LNCaP clone FGC (cell line): ENCODE measurements around the gene AIFM3.

Source experiments
- DNase-seq: peaks from one replicate; pipeline ENCODE4 v3.0.0-alpha.2; 2011; ENCODE audit warnings: low read depth
- H3K4me3 ChIP-seq: 2 replicates; pipeline ENCODE4 v1.5.1; 2011; ENCODE audit warnings: mild to moderate bottlenecking, low read depth, low read length, control low read depth
- TF ChIP-seq, protein P1 (sequence below): IDR thresholded peaks from 2 replicates; pipeline ENCODE4 v1.5.1; 2012; ENCODE audit warnings: mild to moderate bottlenecking; ENCODE audit not compliant: control insufficient read depth, insufficient read depth; ENCODE audit errors: extremely low read depth

AIFM3 gene

DNA sequence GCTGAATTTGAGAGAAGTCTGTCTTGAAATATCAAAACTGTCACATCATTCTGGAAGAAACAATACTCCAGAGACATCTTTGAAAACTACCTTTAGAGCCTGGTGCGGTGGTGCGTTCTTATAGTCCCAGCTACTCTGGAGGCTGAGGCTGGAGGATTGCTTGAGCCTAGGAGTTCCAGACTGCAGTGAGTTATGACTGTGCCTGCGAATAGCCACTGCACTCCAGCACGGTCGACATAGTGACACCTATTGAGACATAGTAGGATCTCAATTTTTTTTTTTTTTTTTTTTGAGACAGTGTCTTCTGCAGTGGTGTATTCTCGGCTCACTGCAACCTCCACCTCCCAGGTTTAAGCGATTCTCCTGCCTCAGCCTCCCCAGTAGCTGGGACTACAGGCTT lies 11.5 kb upstream of the AIFM3 start:
- H3K4me3 ChIP-seq, result no peak overlapping the region
- TF ChIP-seq, protein P1, sequence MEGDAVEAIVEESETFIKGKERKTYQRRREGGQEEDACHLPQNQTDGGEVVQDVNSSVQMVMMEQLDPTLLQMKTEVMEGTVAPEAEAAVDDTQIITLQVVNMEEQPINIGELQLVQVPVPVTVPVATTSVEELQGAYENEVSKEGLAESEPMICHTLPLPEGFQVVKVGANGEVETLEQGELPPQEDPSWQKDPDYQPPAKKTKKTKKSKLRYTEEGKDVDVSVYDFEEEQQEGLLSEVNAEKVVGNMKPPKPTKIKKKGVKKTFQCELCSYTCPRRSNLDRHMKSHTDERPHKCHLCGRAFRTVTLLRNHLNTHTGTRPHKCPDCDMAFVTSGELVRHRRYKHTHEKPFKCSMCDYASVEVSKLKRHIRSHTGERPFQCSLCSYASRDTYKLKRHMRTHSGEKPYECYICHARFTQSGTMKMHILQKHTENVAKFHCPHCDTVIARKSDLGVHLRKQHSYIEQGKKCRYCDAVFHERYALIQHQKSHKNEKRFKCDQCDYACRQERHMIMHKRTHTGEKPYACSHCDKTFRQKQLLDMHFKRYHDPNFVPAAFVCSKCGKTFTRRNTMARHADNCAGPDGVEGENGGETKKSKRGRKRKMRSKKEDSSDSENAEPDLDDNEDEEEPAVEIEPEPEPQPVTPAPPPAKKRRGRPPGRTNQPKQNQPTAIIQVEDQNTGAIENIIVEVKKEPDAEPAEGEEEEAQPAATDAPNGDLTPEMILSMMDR, result no peak
- no peak for DNase-seq

DNA sequence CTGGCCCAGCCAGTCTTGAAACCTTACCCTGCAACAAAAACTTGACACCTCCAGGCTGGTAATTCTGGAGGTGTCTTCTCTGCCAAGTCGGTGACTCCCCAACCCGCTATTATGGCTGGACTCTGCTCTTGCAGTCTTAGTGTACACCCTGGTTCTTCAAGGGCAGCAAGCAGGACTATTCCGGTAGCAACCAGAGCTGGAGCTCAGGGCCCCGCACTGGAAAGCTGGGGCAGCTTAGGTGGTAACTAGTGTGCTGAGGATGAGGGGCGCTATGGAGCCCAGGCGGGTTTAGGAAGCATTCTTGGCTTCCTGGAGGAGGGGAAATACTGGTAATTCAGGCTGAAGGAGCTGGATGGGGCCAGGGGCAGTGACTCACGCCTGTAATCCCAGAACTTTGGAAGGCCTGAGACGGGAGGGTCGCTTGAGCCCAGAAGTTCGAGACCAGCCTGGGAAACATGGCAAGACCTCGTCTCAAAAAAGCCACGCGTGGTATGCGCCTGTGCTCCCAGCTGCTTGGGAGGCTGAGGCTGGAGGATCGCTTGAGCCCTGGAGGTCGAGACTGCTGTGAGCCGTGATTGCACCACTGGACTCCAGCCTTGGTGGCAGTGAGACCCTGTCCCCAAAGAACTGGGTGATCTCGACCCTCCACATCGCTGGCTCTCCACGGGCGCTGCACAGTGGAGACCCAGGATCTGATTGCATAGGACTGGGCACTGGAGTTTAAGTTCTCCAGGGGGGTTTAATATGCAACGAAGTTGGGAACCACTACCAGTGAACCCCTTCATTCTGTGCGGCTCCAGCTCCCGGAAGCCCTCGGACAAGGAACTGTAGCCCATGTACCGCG lies 10.6 kb upstream of the AIFM3 start:
- no peak overlapping the region for H3K4me3 ChIP-seq
- no peak for DNase-seq
- TF ChIP-seq, protein P1, result no peak

DNA sequence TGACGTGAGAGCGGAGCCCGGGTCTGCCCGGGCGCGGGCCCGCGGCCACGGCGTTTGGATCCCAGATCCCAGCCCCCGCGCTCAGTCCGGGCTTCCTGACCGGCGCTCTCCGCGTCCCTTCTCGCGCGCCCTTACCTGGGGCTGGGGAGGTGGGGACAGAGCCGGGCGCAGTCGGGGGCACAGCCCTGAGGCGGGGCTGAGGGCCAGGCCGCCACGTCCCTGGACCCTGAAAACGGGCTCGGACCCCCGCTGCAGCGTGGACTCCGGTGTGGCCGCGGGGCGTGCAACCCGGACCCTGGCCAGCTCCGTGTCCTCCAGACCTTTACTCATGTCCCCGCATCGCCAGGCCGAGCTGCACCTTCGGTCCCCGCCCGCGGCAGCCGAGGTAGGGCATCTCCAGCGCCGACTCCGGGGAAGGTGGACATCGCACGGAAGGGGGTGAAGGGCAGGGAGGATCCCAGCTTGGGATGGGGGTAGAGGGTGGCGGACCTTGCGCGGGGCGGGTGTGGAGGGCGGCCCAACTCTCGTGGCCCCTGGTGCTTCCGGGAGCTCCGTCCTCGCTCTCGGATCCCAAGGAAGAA lies 9.9 kb upstream of the AIFM3 start:
- DNase-seq, result no peak
- TF ChIP-seq, protein P1, result no peak
- H3K4me3 ChIP-seq, result no peak overlapping the region

DNA sequence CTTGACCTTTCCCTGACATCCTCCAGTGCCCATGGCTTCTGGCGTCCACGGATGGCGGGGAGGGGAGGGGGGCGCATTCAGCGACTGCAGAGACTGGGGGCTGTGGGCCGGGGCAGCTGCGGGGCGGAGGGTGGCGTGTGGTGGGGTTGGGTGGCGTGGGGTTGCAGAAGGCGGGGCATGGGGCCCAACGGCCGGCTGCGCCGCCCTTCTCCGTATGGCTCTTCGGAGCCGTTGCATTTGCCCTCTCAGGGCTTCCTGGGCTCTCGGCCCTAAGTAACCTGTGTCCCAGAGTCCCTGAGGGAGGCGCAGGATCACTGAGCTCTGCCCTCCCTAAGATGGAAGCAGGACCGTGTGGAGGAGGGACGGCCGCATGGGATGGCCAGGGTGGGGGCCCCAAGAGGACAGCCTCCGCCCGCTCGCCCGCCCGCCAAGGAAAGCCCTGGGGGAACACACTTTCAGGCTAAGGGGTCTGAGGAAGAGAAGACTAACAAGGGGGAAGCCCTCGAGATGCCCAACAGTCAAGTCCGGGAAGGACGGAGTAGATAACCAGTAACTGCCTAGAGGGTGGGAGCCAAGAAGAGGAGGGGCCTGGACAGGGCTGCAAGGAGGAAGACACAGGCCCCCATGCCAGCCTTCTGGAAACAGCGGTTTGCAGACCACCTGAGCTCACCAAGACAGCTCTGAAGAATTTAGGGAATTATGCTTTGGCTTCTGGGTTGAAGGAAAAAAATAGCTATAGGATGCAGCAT lies 9.2 kb upstream of the AIFM3 start:
- TF ChIP-seq, protein P1, result no peak
- H3K4me3 ChIP-seq, result no peak overlapping the region
- DNase-seq, result no peak

DNA sequence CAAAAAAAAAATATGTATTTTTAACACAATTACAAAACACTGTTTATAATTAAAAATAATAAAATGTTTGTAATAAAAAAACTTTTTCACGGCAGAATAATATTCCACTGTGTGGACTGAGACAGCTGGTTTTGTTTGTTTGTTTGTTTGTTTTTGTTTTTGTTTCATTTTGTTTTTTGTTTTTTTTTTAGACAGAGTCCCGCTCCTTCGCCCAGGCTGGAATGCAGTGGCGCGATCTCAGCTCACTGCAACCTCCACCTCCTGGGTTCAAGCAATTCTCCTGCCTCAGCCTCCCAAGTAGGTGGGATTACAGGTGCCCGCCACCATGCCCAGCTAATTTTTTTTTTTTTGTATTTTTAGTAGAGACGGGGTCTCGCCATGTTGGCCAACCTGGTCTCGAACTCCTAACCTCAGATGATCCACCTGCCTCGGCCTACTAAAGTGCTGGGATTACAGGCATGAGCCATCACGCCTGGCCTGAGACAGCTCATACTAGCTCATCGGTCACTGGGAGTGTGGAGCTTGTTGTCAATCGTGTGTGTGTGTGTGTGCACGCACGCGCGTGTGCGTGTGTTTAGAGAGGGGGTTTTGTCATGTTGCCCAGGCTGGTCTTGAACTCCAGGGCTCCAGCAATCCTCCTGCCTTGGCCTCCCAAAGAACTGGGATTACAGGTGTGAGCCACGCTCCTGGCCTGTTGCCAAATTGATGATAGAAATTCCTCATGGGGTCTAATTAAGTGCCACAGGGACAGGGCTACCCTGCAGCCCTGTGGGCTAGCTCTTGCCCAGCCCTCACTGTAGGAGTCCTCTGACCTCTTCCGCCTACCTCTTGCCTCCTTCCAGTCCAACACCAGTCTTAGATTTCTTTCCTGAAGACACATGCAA lies 7.2 kb upstream of the AIFM3 start:
- no peak for DNase-seq
- TF ChIP-seq, protein P1, result no peak
- no peak overlapping the region for H3K4me3 ChIP-seq

DNA sequence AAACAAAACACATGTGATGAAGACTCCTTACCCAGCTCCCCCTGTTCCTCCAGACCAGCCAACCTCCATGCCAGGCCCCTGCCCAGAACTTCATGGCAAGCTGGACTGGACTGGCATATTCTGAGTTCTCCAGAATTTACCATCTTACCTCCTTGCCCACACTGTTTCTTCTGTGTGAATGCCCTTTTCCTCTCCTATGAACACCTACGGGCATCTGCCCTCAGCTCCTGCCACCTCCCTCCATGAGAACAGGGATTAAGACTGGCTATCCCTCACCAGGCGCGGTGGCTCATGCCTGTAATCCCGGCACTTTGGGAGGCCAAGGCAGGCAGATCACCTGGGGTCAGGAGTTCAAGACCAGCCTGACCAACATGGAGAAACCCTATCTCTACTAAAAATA lies 6.4 kb upstream of the AIFM3 start:
- TF ChIP-seq, protein P1, result no peak
- no peak for DNase-seq
- no peak overlapping the region for H3K4me3 ChIP-seq
